Measurements from ENCODE around the gene LCP1. TPM values are rescaled to one million over a fixed set of nuclear protein-coding genes. Genes with fewer than 3 reads are reported as not detected.

LCP1 gene
- total and polyA plus RNA-seq, 2 of the 13 experiments (the other 11 are each of a cell fraction or from before 2014, with no cell fraction given): 1.6 TPM

- POLR2A ChIA-PET: no interaction called here
- TF ChIP-seq GMEB1 (CRISPR knock-in tag; IDR thresholded peaks at IDR 0.05; ENCODE audit: borderline replicate concordance) (no peak), CBX2 (IDR thresholded peaks at IDR 0.05; ENCODE audit: low read depth, low read length) (peak; percentile 92), CBX2 (CRISPR knock-in tag; IDR thresholded peaks at IDR 0.05; ENCODE audit: low read depth) (no peak)
Measured at GRCh38 chr13:46210362-46211083, 28.5 kb upstream of the LCP1 start.

GRCh38 chr13:46207828-46208227 lies 25.9 kb upstream of the LCP1 start:
- H2AFZ ChIP-seq (ENCODE audit: low read length): no peak overlapping the region
- in situ Hi-C loops (cut with HindIII; ENCODE audit: extremely low pct_ligation_motif_present, low pct_unique_long_range_greater_than_20kb): no loop called here
- no peak overlapping the region for H3K4me3 ChIP-seq (replicated peaks in 1 of 3; ENCODE audit: insufficient read depth in 1 of 3, low read depth in 2 of 3, low read length in 3 of 3)
- H3K4me2 ChIP-seq (ENCODE audit: low read depth, low read length): no peak overlapping the region
- DNase-seq (ENCODE audit: low spot score) (no peak), FAIRE-seq (no peak), ATAC-seq (no peak)
- H3K9me3 ChIP-seq (ENCODE audit: low read length): no peaks in the 10 kb centered on the region
- no TSS peak for BruUV-seq (replicated peaks)
- no peak for TF ChIP-seq ZFX (CRISPR knock-in tag; IDR thresholded peaks at IDR 0.05; ENCODE audit: low read depth)
- no peak for TF ChIP-seq ZBTB1 (CRISPR knock-in tag; IDR thresholded peaks at IDR 0.05; ENCODE audit: borderline replicate concordance)
- no peak for TF ChIP-seq POLR2AphosphoS2 (IDR thresholded peaks at IDR 0.05; ENCODE audit: low read depth, low read length)
- no peak for TF ChIP-seq ZNF24 (IDR thresholded peaks at IDR 0.05)
- TF ChIP-seq GZF1 (CRISPR knock-in tag; IDR thresholded peaks at IDR 0.05): no peak
- no peak for TF ChIP-seq BORCS8-MEF2B (CRISPR knock-in tag; IDR thresholded peaks at IDR 0.05)
- TF ChIP-seq SAFB2 (CRISPR knock-in tag; IDR thresholded peaks at IDR 0.05; ENCODE audit: borderline replicate concordance, low read depth): no peak
- no peak for TF ChIP-seq ZNF432 (CRISPR knock-in tag; IDR thresholded peaks at IDR 0.05; ENCODE audit: borderline replicate concordance)
- no peak for TF ChIP-seq NFIB (CRISPR knock-in tag; IDR thresholded peaks at IDR 0.05; ENCODE audit: borderline replicate concordance)
- TF ChIP-seq ZNF83 (CRISPR knock-in tag; IDR thresholded peaks at IDR 0.05; ENCODE audit: borderline replicate concordance): no peak
- 30% methylated on average over 2 of the region's 7 CpGs for WGBS (ENCODE audit: low lambda C conversion rate)
- H4K20me1 ChIP-seq (ENCODE audit: insufficient read depth, low read length): no peaks in the 10 kb centered on the region
- no peaks in the 10 kb centered on the region for H3K36me3 ChIP-seq (replicated peaks in 1 of 2; ENCODE audit: control insufficient read depth in 1 of 2, insufficient read depth in 2 of 2, low read length in 2 of 2)
- POLR2A ChIA-PET: no interaction called here
- CTCF ChIA-PET (ENCODE audit: low intra/inter-chr PET ratio, low total read pairs): no interaction called here
- peaks cover 15% of the 10 kb centered on the region for H3K4me1 ChIP-seq (ENCODE audit: insufficient read depth, low read length)
- H3K9ac ChIP-seq (ENCODE audit: insufficient read depth, low read depth, low read length): no peak overlapping the region
- H3K27ac ChIP-seq (ENCODE audit: extremely low read length, insufficient read depth, low read length): no peak overlapping the region
- no peaks in the 10 kb centered on the region for H3K79me2 ChIP-seq (ENCODE audit: insufficient read depth, low read length)
- intact Hi-C loops (cut with micrococcal nuclease; ENCODE audit: unreplicated experiment): no loop called here
- peaks cover 6 to 31% of the 10 kb centered on the region in 2 experiments for H3K27me3 ChIP-seq (ENCODE audit: control insufficient read depth in 1 of 2, insufficient read depth in 2 of 2, low read length in 2 of 2)

More at GRCh38 chr13:46210362-46211083, 28.5 kb upstream of the LCP1 start:
- Histone ChIP-seq H3K4me2 (ENCODE audit: low read depth, low read length) (no peak overlapping the region), H3K9ac (ENCODE audit: insufficient read depth, low read depth, low read length) (no peak overlapping the region), H4K20me1 (ENCODE audit: insufficient read depth, low read length) (no peaks in the 10 kb centered on the region), H3K9me3 (ENCODE audit: low read length) (no peaks in the 10 kb centered on the region), H3K4me1 (ENCODE audit: insufficient read depth, low read length) (peaks cover 15% of the 10 kb centered on the region), H3K36me3 (replicated peaks in 1 of 2; ENCODE audit: control insufficient read depth in 1 of 2, insufficient read depth in 2 of 2, low read length in 2 of 2) (no peaks in the 10 kb centered on the region), H3K27ac (ENCODE audit: extremely low read length, insufficient read depth, low read length) (no peak overlapping the region), H3K27me3 (ENCODE audit: control insufficient read depth in 1 of 2, insufficient read depth in 2 of 2, low read length in 2 of 2) (peaks cover 6 to 31% of the 10 kb centered on the region in 2 experiments), H2AFZ (ENCODE audit: low read length) (peak overlapping the region; percentile 56), H3K4me3 (replicated peaks in 1 of 3; ENCODE audit: insufficient read depth in 1 of 3, low read depth in 2 of 3, low read length in 3 of 3) (no peak overlapping the region), H3K79me2 (ENCODE audit: insufficient read depth, low read length) (no peaks in the 10 kb centered on the region)
- DNase-seq (ENCODE audit: low spot score): no peak
- ATAC-seq: no peak
- no peak for FAIRE-seq
- in situ Hi-C loops (cut with HindIII; ENCODE audit: extremely low pct_ligation_motif_present, low pct_unique_long_range_greater_than_20kb) (no loop called here), intact Hi-C loops (cut with micrococcal nuclease; ENCODE audit: unreplicated experiment) (no loop called here)
- WGBS (ENCODE audit: low lambda C conversion rate): 53% methylated on average over 6 of the region's 6 CpGs
- CTCF ChIA-PET (ENCODE audit: low intra/inter-chr PET ratio, low total read pairs): no interaction called here
- no TSS peak for BruUV-seq (replicated peaks)
